Activated naive CD8-positive, alpha-beta T cell treated with anti-CD3 and anti-CD28 coated beads, Interleukin-2, amount 10 ng/mL, durations not matched to agents 7 days and 5 days (primary cell): ENCODE data around the gene SDK2. TPM values are rescaled to one million over a fixed set of nuclear protein-coding genes. Genes with fewer than 3 reads are reported as not detected.
"Not testable (repeated sequence)": the region's sequence is repeated elsewhere in the genome, so short reads cannot be mapped to it uniquely, and the experiment has no call there.

Experiments used
- ATAC-seq: fragments of 150-1000 bp; cut with Tn5 transposase; one replicate; pipeline ENCODE4 v1.10.0; 2021; ENCODE audit warnings: low read depth, moderate library complexity
- POLR2A ChIA-PET: fragments of 350-600 bp; sonication (Branson Sonifier 250); formaldehyde crosslinking; loops from one replicate; lab custom pipeline; 2021; ENCODE audit warnings: antibody characterized with exemption; lab: Charles Lee
- DNase-seq: peaks from one replicate; pipeline ENCODE4 v3.0.0; 2021
- H3K27ac Mint-ChIP-seq: one replicate; pipeline ENCODE4 v1.8.0; 2022; ENCODE audit warnings: mild to moderate bottlenecking, mixed read lengths
- H3K27me3 Mint-ChIP-seq: one replicate; pipeline ENCODE4 v1.8.0; 2022; ENCODE audit warnings: mild to moderate bottlenecking, moderate library complexity, mixed read lengths
- H3K36me3 Mint-ChIP-seq: one replicate; pipeline ENCODE4 v1.8.0; 2021; ENCODE audit warnings: mild to moderate bottlenecking, mixed read lengths
- H3K4me1 Mint-ChIP-seq: one replicate; pipeline ENCODE4 v1.8.0; 2021; ENCODE audit warnings: mixed read lengths
- H3K4me3 Mint-ChIP-seq: one replicate; pipeline ENCODE4 v1.8.0; 2022; ENCODE audit warnings: mild to moderate bottlenecking, moderate library complexity, mixed read lengths
- H3K9me3 Mint-ChIP-seq: one replicate; pipeline ENCODE4 v1.8.0; 2021; ENCODE audit warnings: mixed read lengths
- total RNA-seq, 2 experiments: library from RNA; stranded (reverse); gene quantifications; one replicate each; pipeline ENCODE4 v1.2.3, GENCODE V29; 2021

The SDK2 gene
- total RNA-seq, 2 experiments from 2014 or later, result 29.3 to 31.1 TPM

DNA sequence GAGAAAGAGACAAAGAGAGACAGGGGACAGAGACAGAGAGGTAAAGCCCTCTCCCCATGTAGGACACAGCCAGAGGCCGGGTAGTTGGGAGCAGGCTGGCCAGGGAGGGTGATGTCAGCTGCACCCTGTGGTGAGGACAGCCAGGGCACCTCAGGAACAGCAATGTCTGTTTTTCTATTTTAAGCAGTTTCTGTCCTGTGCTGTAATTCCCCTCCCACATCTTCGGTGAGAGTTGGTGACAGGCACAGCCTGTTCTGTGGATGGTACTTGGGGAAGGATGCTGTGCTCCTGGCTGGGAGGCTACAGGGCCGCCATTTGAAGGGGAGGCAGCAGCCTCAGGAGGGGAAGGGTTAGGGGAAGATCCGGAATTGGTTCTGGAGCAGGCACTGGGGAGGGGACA, 163.5 kb downstream of the SDK2 start:
- H3K9me3 Mint-ChIP-seq, result peaks cover 7% of the 10 kb centered on the region
- H3K27ac Mint-ChIP-seq, result no peak overlapping the region
- peaks cover 2% of the 10 kb centered on the region for H3K4me1 Mint-ChIP-seq
- no peak for ATAC-seq
- H3K27me3 Mint-ChIP-seq, result no peaks in the 10 kb centered on the region
- no peak for DNase-seq
- POLR2A ChIA-PET, result no interaction called here
- H3K36me3 Mint-ChIP-seq, result peaks cover 9% of the 10 kb centered on the region
- no peak overlapping the region for H3K4me3 Mint-ChIP-seq

DNA sequence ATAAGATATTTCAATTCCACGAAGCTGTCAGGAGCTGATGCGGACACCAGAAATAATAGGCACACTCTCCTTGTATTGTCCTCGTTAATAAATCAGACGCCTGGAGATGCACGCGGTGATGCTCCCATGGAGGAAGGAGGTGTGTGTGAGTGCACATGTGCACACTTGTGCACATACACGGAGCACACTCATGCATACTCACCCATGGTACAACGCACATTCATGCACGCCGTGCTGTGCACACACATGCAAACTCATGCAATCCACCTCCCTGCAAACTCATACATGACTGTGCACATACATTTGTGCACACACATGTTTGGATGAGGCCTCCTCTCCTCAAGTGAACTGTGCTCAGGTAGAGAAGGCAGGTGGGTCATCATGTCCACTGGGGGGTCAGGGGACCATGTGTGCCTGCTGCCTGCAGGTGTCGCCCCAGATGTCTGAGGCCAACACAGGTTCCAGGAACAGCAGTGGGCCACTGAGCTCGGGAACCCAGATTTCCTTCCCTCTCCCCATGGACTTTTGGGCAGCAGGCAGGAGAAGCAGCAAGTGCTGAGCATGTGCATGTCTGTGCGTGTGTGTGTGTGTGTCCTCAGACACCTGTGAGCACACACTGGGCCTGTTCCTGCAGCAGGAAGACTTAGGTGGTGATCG, 165.3 kb downstream of the SDK2 start:
- H3K27ac Mint-ChIP-seq, result no peak overlapping the region
- POLR2A ChIA-PET, result no interaction called here
- peaks cover 6% of the 10 kb centered on the region for H3K4me1 Mint-ChIP-seq
- H3K36me3 Mint-ChIP-seq, result no peaks in the 10 kb centered on the region
- DNase-seq (no peak), ATAC-seq (no peak)
- H3K27me3 Mint-ChIP-seq, result no peaks in the 10 kb centered on the region
- H3K4me3 Mint-ChIP-seq, result no peak overlapping the region
- no peaks in the 10 kb centered on the region for H3K9me3 Mint-ChIP-seq

DNA sequence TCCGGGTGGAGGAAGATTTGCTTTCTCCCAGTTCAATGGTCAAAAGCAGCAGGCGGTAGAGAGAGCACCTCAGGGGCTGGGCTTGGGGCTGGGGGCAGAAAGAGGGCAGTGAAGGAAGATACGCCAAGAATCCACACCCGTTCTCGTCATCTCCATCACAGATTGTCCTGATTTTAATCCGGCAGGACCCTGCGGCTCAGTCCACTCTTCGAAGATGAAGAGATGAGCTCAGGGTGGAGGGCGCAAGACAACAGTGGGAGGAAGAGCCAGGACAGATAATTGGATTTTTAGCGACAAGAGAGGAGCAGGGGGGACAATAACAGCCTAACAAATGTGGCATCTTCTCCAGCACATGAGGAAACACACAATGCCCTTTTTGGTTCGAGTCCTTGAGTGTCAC, 165.9 kb downstream of the SDK2 start:
- Mint-ChIP-seq H3K4me1 (peaks cover 8% of the 10 kb centered on the region), H3K27ac (no peak overlapping the region), H3K27me3 (no peaks in the 10 kb centered on the region), H3K36me3 (peaks cover 3% of the 10 kb centered on the region), H3K9me3 (peaks cover 1% of the 10 kb centered on the region), H3K4me3 (no peak overlapping the region)
- DNase-seq, result no peak
- POLR2A ChIA-PET, result no interaction called here
- ATAC-seq, result no peak

DNA sequence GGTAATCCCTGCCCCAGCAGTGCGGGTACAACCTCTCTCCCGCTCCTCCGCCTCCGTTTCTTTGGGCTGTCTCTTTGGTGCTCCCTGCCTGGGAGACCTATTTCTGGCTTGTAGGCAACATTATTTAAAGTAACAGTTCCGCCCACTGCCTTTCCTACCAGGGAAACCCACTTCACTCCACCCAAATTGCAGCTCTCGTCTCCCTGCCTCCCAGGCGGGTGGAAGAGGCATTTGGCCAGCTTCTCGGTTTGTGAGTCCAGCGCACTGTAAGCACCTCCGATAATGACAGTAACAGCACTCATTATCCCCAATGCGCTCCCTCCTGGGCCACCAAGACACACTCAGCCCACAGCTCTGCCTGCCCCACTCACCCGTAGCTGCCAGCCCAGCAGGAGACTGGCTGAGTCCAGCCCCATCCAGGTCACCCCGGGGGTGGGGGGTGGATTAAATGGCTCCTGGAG, 167.3 kb downstream of the SDK2 start:
- peaks cover 6% of the 10 kb centered on the region for H3K36me3 Mint-ChIP-seq
- no peak for ATAC-seq
- H3K27ac Mint-ChIP-seq, result no peak overlapping the region
- H3K4me3 Mint-ChIP-seq, result no peak overlapping the region
- POLR2A ChIA-PET, result no interaction called here
- no peak for DNase-seq
- H3K9me3 Mint-ChIP-seq, result peaks cover 3% of the 10 kb centered on the region
- H3K27me3 Mint-ChIP-seq, result no peaks in the 10 kb centered on the region
- peaks cover 13% of the 10 kb centered on the region for H3K4me1 Mint-ChIP-seq

DNA sequence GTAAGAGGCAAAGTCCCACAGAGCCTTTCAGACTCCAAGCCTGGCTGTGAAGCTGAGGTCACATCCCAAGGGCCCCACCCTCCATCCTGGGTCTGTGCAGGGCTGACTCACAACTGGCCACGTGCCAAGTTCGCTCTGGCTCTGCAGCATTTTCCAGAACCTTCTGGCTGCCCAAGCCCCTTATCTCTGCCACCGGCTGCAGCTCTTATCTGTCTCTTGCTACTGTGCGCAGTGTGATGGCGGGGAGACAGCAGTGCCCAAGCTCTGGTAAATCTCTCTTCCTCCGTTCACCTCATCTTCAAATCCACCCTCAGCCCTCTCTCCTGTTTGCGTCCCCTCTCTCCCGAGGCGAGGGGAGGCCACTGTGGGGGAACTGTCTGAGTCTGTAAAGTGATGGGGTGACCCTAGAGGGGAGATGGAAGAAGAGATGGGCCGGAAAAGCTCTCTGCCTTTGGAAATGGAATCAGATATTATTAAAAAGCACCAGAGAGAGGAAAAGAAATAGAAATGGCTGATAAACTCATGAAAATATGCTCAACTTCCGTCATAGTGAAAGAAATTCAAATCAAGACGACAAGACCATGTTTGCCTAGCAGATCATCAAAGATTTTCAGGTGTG, 169.8 kb downstream of the SDK2 start:
- Mint-ChIP-seq H3K4me3 (no peak overlapping the region), H3K36me3 (peaks cover 6% of the 10 kb centered on the region), H3K4me1 (peaks cover 14% of the 10 kb centered on the region), H3K27ac (no peak overlapping the region), H3K27me3 (no peaks in the 10 kb centered on the region), H3K9me3 (peaks cover 3% of the 10 kb centered on the region)
- ATAC-seq (no peak), DNase-seq (no peak)
- POLR2A ChIA-PET, result no interaction called here

DNA sequence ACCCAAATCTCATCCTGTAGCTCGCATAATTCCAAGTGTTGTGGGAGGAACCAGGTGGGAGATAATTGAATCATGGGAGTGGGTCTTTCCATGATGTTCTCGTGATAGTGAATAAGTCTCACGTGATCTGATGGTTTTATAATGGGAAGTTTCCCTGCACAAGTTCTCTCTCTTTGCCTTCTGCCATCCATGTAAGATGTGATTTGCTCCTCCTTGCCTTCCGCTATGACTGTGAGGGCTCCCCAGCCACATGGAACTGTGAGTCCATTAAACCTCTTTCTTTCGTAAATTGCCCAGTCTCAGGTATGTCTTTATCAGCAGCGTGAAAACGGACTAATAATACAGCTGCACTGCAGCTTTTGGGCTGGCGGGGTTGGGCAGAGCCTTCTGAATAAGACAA, 171.5 kb downstream of the SDK2 start:
- H3K4me1 Mint-ChIP-seq, result peaks cover 18% of the 10 kb centered on the region
- ATAC-seq, H3K4me3 Mint-ChIP-seq, DNase-seq, H3K27me3 Mint-ChIP-seq, H3K9me3 Mint-ChIP-seq, H3K36me3 Mint-ChIP-seq, POLR2A ChIA-PET, H3K27ac Mint-ChIP-seq: not testable (repeated sequence)

DNA sequence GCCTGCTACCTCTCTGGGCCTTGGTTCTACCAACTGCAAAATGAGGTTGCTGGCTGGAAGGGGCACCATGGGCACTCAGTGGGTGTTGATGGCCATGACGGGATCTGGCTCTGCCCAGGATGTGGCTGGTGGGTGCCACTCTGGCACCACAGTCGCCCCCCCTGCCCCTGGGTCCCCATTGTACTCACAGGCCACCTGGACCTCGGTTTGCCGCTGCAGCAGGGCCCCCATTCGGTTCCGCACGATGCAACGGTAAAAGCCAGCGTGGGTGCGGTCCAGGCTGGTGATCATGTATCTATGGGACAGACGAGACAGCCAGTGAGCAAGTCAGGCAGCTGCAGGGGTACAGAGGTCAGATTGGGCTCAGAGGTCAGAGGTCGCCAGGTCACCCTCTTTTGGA, 172.3 kb downstream of the SDK2 start:
- Mint-ChIP-seq H3K4me1 (peaks cover 19% of the 10 kb centered on the region), H3K27me3 (no peaks in the 10 kb centered on the region), H3K27ac (no peak overlapping the region), H3K4me3 (no peak overlapping the region), H3K9me3 (peaks cover 3% of the 10 kb centered on the region), H3K36me3 (peaks cover 6% of the 10 kb centered on the region)
- DNase-seq, result no peak
- ATAC-seq, result no peak
- POLR2A ChIA-PET, result no interaction called here

DNA sequence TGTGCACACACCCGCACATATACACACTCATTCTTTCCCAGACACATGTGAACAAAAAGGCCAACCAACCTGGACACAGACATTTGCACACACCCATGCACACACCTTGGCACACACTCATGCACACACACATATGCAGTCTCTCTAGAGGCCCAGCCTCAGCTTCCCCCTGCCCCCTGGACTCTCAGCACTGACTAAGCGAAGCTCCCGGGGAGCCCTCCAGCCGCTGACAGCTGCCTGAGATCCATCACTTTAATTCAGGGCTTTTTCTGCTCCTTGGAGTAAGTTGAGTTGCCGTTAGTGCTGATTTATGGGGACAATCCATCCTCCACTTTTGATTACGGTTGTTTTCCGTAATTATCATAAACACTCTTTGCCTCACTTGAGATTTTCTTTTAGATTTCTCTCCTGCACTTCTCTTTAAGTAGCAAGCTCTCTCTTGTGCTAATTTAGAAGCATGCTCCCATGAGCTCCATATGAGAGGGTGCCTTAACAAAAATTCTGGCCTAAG, 173.9 kb downstream of the SDK2 start:
- Mint-ChIP-seq H3K27me3 (no peaks in the 10 kb centered on the region), H3K36me3 (peaks cover 6% of the 10 kb centered on the region), H3K27ac (no peak overlapping the region), H3K4me3 (no peak overlapping the region), H3K4me1 (peaks cover 19% of the 10 kb centered on the region), H3K9me3 (peaks cover 3% of the 10 kb centered on the region)
- DNase-seq (no peak), ATAC-seq (no peak)
- POLR2A ChIA-PET, result no interaction called here

DNA sequence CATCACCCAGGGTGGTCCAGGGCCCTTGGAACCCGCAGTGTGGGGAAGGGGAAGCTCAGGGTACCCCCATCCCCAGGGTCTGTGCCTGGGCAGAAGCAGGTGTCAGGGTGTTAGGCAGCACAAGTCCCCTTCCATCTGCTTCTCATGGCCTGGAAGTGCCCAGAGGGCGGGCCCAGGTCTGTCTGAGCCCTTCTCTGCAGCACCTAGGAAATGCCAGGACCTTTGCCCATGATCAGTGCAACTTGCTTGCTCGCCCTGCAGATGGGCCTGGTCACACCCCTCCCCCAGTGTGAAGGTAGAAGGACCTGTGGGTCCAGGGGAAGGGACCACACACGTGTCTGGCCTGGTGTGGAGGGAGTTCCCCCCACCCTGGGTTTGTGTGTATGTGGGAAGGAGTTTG, 174.9 kb downstream of the SDK2 start:
- Mint-ChIP-seq H3K4me3 (no peak overlapping the region), H3K9me3 (peaks cover 3% of the 10 kb centered on the region), H3K36me3 (peaks cover 10% of the 10 kb centered on the region), H3K4me1 (peaks cover 17% of the 10 kb centered on the region), H3K27me3 (no peaks in the 10 kb centered on the region), H3K27ac (no peak overlapping the region)
- DNase-seq (no peak), ATAC-seq (no peak)
- POLR2A ChIA-PET, result no interaction called here

DNA sequence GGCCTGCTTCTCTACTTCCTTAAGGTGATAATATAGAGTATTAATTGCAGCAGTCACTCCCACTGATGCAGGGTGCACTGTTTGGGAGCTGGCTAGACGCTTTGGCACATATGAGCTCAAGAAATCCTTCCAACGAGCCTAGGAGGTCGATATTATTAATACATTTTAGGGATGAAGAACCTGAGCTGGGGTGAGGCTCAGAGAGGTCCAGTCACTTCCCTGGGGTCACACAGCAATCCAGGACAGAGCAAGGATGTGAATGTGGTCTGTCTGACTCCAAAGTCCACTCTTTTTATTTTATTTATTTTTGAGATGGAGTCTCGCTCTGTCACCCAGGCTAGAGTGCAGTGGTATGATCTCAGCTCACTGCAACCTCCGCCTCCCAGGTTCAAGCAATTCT, 176.0 kb downstream of the SDK2 start:
- Mint-ChIP-seq H3K4me1 (peaks cover 15% of the 10 kb centered on the region), H3K27ac (no peak overlapping the region), H3K27me3 (no peaks in the 10 kb centered on the region), H3K4me3 (no peak overlapping the region), H3K9me3 (peaks cover 1% of the 10 kb centered on the region), H3K36me3 (peaks cover 6% of the 10 kb centered on the region)
- no peak for DNase-seq
- POLR2A ChIA-PET, result no interaction called here
- ATAC-seq, result no peak

DNA sequence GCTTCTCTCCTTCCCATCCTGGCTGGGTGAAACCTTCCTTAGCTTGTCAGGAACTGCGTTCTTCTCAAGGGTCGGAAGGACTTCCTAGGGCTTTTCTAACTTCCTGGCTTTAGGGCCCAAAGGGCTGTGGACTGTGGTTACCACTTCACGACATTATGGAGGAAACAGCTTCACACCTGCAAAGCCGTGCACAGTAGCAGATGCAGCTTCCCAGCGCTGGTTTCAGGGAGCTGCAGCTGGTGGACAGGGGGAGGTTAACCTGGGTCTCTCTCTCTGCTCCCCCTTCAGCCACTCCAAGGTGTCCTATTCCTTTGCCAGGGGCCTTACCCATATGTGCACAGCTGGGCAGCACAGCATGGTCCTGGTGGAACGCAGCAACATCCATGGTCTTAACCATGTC, 176.6 kb downstream of the SDK2 start:
- H3K4me3 Mint-ChIP-seq, result no peak overlapping the region
- POLR2A ChIA-PET, result no interaction called here
- no peak for ATAC-seq
- H3K27ac Mint-ChIP-seq, result no peak overlapping the region
- peaks cover 10% of the 10 kb centered on the region for H3K4me1 Mint-ChIP-seq
- H3K27me3 Mint-ChIP-seq, result no peaks in the 10 kb centered on the region
- peaks cover 4% of the 10 kb centered on the region for H3K36me3 Mint-ChIP-seq
- H3K9me3 Mint-ChIP-seq, result no peaks in the 10 kb centered on the region
- no peak for DNase-seq

DNA sequence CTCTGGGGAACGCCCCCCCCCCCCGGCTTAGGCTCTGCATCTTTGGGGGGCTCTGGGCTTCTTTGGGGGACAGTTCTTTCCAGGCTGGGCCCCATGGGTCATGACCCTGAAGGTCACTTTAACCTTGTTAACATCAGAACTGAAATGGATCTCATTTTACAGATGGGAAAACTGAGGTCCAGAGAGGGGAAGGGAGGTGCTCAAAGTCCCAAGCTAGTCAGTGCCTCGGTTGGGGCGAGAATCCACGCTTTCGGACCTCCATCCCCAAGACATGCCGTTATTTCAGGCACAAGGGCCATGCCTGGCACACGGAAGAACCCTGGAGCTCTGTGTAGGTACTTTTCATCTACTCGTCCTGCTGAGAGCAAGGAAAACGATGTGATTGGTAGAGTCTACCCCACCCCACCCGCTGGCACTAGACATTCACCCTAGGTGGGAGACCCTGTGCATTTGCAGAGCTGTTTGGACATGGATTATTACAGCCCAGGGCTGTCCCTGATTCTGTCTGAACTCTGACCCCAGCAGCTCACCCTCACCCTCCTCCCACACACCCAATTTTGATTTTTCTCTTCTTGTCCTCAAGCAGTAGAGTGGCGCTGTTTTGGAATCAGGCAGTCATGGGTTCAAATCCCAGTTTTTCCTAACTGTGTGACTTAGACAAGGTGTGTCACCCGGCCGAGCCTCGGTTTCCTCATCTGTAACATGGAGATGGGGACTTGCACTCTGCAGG, 177.4 kb downstream of the SDK2 start:
- POLR2A ChIA-PET, result no interaction called here
- DNase-seq (no peak), ATAC-seq (no peak)
- Mint-ChIP-seq H3K27ac (no peak overlapping the region), H3K36me3 (peaks cover 4% of the 10 kb centered on the region), H3K9me3 (no peaks in the 10 kb centered on the region), H3K27me3 (no peaks in the 10 kb centered on the region), H3K4me1 (peaks cover 10% of the 10 kb centered on the region), H3K4me3 (no peak overlapping the region)

DNA sequence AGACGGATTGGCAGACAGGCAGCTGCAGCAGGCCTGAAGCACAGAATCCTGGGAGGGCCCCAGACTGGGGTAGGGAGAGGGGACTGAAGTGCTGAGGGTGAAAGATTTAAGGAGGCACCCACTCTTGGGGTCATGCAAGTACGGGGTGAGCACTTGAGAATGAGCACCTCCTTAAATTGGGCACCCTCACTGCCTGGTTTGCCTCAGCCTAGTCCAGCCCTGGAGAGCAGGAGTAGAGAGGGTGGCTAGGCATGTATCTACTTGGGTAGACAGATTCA, 178.4 kb downstream of the SDK2 start:
- POLR2A ChIA-PET, result no interaction called here
- Mint-ChIP-seq H3K9me3 (no peaks in the 10 kb centered on the region), H3K4me1 (peaks cover 10% of the 10 kb centered on the region), H3K36me3 (peaks cover 4% of the 10 kb centered on the region), H3K27ac (no peak overlapping the region), H3K27me3 (no peaks in the 10 kb centered on the region), H3K4me3 (no peak overlapping the region)
- ATAC-seq (no peak), DNase-seq (no peak)
